ENCODE data around the gene FMNL3.

FMNL3 gene

DNA sequence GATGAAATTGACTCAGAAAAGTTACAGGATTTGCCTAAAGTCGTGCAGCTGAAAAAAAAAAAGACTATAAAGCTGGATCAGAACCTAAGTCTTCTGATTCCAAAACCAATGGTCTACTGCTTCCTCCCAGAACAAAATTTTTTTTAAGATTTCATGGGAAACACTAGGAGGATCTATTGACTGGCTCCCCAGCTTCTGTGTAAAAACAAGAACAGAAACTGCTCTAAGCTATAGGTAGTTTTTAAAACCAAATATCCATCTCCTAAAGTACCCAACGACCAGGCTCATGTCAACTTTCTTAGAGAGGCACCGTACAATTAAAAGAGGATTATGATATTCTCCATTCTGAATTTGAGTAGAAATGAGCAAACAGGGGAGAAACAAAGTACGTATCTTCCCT lies 9.4 kb downstream of the FMNL3 start:
- TF ChIP-seq, protein P1, sequence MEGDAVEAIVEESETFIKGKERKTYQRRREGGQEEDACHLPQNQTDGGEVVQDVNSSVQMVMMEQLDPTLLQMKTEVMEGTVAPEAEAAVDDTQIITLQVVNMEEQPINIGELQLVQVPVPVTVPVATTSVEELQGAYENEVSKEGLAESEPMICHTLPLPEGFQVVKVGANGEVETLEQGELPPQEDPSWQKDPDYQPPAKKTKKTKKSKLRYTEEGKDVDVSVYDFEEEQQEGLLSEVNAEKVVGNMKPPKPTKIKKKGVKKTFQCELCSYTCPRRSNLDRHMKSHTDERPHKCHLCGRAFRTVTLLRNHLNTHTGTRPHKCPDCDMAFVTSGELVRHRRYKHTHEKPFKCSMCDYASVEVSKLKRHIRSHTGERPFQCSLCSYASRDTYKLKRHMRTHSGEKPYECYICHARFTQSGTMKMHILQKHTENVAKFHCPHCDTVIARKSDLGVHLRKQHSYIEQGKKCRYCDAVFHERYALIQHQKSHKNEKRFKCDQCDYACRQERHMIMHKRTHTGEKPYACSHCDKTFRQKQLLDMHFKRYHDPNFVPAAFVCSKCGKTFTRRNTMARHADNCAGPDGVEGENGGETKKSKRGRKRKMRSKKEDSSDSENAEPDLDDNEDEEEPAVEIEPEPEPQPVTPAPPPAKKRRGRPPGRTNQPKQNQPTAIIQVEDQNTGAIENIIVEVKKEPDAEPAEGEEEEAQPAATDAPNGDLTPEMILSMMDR (conservative IDR thresholded peaks at IDR 0.05; ENCODE audit: low read depth, low read length), result no peak
- no peak overlapping the region for H3K4me3 ChIP-seq (ENCODE audit: low read depth, low read length)
- DNase-seq (ENCODE audit: low read depth), result no peak

DNA sequence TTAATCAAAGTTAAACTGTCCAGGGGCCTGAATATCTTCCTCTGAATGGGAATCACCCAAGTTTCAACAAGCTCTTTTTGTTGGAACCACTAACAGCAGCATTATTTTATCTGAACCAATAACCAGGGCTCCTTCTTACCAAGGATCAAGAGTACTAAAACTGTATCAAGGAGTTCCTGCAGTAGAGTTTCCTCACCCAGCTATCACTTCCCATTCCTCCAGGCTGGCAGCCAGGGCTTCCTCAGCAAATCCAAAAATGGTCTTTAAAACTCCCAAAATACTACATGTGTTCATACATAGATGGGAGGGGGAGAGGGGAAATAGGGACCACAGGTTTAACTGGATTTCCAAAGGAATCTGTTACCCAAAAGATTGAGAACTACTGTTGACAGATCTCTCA lies 10.5 kb downstream of the FMNL3 start:
- no peak overlapping the region for H3K4me3 ChIP-seq (ENCODE audit: low read depth, low read length)
- no peak for DNase-seq (ENCODE audit: low read depth)
- TF ChIP-seq, protein P1 (conservative IDR thresholded peaks at IDR 0.05; ENCODE audit: low read depth, low read length), result no peak

DNA sequence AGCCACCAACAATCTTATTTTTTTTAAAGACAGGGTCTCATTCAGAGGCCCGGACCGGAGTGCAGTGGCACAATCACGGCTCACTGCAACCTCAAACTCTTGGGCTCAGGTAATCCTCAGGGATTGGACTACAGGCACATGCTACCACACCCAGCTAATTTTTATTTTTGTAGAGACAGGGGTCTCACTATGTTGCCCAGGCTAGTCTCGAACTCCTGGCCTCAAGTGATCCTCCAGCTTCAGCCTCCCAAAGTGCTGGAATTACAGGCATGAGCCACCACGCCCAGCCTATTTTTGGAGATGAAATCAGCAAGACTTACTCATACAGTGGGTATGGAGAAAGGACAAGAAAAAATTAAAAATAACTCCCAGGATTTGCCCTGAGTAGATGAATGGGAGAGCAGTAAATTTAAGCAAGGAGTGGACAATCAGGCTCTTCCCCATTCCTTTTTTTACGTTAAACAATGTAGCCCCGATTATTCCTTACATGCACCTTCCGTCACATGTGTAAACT lies 13.2 kb downstream of the FMNL3 start:
- TF ChIP-seq, protein P1 (conservative IDR thresholded peaks at IDR 0.05; ENCODE audit: low read depth, low read length), result no peak
- no peak overlapping the region for H3K4me3 ChIP-seq (ENCODE audit: low read depth, low read length)
- no peak for DNase-seq (ENCODE audit: low read depth)

DNA sequence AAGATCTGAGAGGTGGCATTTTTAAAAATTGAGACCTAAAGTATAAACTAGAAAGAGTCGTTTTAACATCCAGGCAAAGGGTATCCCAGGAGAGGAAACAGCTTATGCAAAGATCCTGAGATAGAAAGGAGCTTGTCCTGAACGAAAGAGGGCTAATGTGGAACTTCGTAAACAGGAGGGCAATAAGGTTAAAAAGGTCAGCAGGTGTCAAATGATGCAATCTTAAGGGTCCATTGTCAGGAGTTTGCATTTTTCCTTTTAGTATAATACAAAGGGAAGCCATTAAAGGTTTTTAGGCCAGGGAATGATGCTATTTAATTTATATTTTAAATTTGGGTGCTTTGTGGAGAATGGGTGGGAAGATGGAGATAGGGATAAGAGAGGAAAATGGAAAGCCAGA lies 14.4 kb downstream of the FMNL3 start:
- no peak overlapping the region for H3K4me3 ChIP-seq (ENCODE audit: low read depth, low read length)
- TF ChIP-seq, protein P1 (conservative IDR thresholded peaks at IDR 0.05; ENCODE audit: low read depth, low read length), result no peak
- DNase-seq (ENCODE audit: low read depth), result no peak

DNA sequence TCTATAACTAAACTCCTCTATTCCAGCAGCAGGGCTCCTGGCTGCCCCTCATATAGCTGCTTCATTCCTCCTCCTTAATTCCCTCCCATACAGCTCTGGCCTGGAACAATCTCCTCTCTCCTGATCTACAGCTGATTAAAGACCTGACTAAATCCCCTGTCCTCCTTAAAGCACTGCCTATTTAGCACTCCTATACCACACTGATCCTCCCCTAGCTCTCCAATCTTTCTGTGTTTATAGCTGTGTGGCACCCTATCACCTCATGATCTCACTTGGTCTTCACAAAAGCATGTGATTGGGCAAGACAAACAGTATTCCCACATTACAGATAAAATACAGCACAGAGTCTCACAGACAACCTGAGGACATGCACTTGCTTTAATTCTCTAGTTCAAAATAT lies 17.4 kb downstream of the FMNL3 start:
- no peak overlapping the region for H3K4me3 ChIP-seq (ENCODE audit: low read depth, low read length)
- no peak for DNase-seq (ENCODE audit: low read depth)
- TF ChIP-seq, protein P1 (conservative IDR thresholded peaks at IDR 0.05; ENCODE audit: low read depth, low read length), result no peak

DNA sequence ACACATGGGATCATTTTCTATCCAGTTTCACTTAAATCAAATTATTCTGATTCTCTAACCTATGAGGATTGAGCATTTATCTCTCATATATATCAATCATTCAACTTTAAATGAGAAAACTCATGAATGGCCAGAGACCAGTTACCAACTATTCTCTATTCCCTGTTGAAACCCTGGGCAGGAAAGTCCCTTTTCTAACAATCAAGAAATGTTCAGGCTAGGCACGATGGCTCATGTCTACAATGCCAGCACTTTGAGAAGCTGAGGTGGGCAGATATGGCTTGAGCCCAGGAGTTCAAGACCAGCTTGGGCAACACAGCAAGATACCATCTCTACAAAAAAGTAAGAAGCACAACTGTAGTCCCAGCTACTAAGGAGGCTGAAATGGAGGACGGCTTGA lies 18.0 kb downstream of the FMNL3 start:
- TF ChIP-seq, protein P1 (conservative IDR thresholded peaks at IDR 0.05; ENCODE audit: low read depth, low read length), result no peak
- H3K4me3 ChIP-seq (ENCODE audit: low read depth, low read length), result no peak overlapping the region
- no peak for DNase-seq (ENCODE audit: low read depth)

DNA sequence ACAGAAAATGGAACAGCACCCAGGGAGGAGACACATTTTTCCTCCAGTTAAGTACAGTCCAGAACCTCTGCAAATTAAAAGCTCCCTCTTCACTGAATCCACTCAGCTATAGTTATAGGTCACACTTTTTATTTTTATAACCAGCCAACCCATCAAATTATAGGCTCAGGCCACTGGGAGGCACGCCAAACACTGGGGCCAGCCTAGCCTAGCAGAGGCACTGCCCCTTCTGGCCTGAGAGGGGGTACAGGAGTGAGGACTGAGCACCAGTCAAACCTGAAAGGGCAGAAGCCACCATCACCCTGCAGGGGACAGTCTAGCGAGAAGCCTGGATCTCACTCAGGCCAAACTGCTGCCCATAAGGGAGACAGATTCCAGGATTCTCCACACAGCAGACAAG lies 19.3 kb downstream of the FMNL3 start:
- no peak overlapping the region for H3K4me3 ChIP-seq (ENCODE audit: low read depth, low read length)
- TF ChIP-seq, protein P1 (conservative IDR thresholded peaks at IDR 0.05; ENCODE audit: low read depth, low read length), result no peak
- no peak for DNase-seq (ENCODE audit: low read depth)
